ENCODE measurements around the gene FIP1L1. TPM values are rescaled to one million over a fixed set of nuclear protein-coding genes. Genes with fewer than 3 reads are reported as not detected.

FIP1L1 gene
- total and polyA plus RNA-seq, 2 of the 13 experiments (the other 11 are each of a cell fraction or from before 2014, with no cell fraction given), result 14.9 to 69.4 TPM

GRCh38 chr4:53365486-53366300 lies 11.7 kb upstream of the FIP1L1 start, which contains the start of gene SCFD2 (continued):
- TF ChIP-seq CEBPZ (IDR thresholded peaks at IDR 0.05; ENCODE audit: low read length) (no peak), HMG20A (CRISPR knock-in tag; IDR thresholded peaks at IDR 0.05; ENCODE audit: borderline replicate concordance) (no peak), REPIN1 (CRISPR knock-in tag; IDR thresholded peaks at IDR 0.05; ENCODE audit: borderline replicate concordance, low read depth) (peak; percentile 7; the same call in 1 of the 2 replicates), ZNF646 (CRISPR knock-in tag; IDR thresholded peaks at IDR 0.05) (no peak), ZNF367 (CRISPR knock-in tag; IDR thresholded peaks at IDR 0.05; ENCODE audit: borderline replicate concordance) (no peak), ZNF841 (CRISPR knock-in tag; IDR thresholded peaks at IDR 0.05; ENCODE audit: borderline replicate concordance) (no peak), ZNF382 (CRISPR knock-in tag; IDR thresholded peaks at IDR 0.05; ENCODE audit: borderline replicate concordance) (no peak), SCMH1 (CRISPR knock-in tag; IDR thresholded peaks at IDR 0.05; ENCODE audit: borderline replicate concordance) (no peak), THRA (CRISPR knock-in tag; IDR thresholded peaks at IDR 0.05; ENCODE audit: borderline replicate concordance) (peak; percentile 7; the same call in 1 of the 2 replicates), ZNF225 (CRISPR knock-in tag; IDR thresholded peaks at IDR 0.05) (peak; percentile 91), MYC (CRISPR knock-in tag; IDR thresholded peaks at IDR 0.05; ENCODE audit: borderline replicate concordance) (peak; percentile 98)
- TF ChIP-seq, protein P1, sequence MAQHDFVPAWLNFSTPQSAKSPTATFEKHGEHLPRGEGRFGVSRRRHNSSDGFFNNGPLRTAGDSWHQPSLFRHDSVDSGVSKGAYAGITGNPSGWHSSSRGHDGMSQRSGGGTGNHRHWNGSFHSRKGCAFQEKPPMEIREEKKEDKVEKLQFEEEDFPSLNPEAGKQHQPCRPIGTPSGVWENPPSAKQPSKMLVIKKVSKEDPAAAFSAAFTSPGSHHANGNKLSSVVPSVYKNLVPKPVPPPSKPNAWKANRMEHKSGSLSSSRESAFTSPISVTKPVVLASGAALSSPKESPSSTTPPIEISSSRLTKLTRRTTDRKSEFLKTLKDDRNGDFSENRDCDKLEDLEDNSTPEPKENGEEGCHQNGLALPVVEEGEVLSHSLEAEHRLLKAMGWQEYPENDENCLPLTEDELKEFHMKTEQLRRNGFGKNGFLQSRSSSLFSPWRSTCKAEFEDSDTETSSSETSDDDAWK (CRISPR knock-in tag; IDR thresholded peaks at IDR 0.05), result no peak
- TF ChIP-seq, protein P2, sequence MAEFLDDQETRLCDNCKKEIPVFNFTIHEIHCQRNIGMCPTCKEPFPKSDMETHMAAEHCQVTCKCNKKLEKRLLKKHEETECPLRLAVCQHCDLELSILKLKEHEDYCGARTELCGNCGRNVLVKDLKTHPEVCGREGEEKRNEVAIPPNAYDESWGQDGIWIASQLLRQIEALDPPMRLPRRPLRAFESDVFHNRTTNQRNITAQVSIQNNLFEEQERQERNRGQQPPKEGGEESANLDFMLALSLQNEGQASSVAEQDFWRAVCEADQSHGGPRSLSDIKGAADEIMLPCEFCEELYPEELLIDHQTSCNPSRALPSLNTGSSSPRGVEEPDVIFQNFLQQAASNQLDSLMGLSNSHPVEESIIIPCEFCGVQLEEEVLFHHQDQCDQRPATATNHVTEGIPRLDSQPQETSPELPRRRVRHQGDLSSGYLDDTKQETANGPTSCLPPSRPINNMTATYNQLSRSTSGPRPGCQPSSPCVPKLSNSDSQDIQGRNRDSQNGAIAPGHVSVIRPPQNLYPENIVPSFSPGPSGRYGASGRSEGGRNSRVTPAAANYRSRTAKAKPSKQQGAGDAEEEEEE (CRISPR knock-in tag; IDR thresholded peaks at IDR 0.05; ENCODE audit: borderline replicate concordance), result no peak
